Activated naive CD8-positive, alpha-beta T cell (primary cell): ENCODE data around the gene MUCL1.

ENCODE experiments used
- H3K27ac Mint-ChIP-seq: one replicate; pipeline ENCODE4 v1.8.0; 2021; ENCODE audit warnings: mixed read lengths
- H3K27me3 Mint-ChIP-seq: one replicate; pipeline ENCODE4 v1.8.0; 2021; ENCODE audit warnings: mixed read lengths
- H3K36me3 Mint-ChIP-seq: one replicate; pipeline ENCODE4 v1.8.0; 2021; ENCODE audit warnings: mixed read lengths
- H3K4me1 Mint-ChIP-seq: one replicate; pipeline ENCODE4 v1.8.0; 2021; ENCODE audit warnings: low read depth, mixed read lengths
- H3K4me3 Mint-ChIP-seq: one replicate; pipeline ENCODE4 v1.8.0; 2021; ENCODE audit warnings: mild to moderate bottlenecking, mixed read lengths
- H3K9me3 Mint-ChIP-seq: one replicate; pipeline ENCODE4 v1.8.0; 2021; ENCODE audit warnings: low read depth, mixed read lengths

MUCL1 gene

GRCh38 chr12:54853933-54854538 is at the start of gene MUCL1:
Gene MUCL1, plus strand, starts transcription at chr12:54854516. Its CDS starts 67 bp downstream, at chr12:54854583.
- Mint-ChIP-seq H3K9me3 (no peaks in the 10 kb centered on the region), H3K4me1 (peaks cover 21% of the 10 kb centered on the region), H3K36me3 (no peaks in the 10 kb centered on the region), H3K27me3 (no peaks in the 10 kb centered on the region), H3K4me3 (no peak within 1 kb of the TSS), H3K27ac (peak within 1 kb of the TSS; percentile 36)

GRCh38 chr12:54821676-54822075 is 32.6 kb upstream of the MUCL1 start:
- peaks cover 14% of the 10 kb centered on the region for H3K36me3 Mint-ChIP-seq
- H3K4me1 Mint-ChIP-seq: no peaks in the 10 kb centered on the region
- H3K27ac Mint-ChIP-seq: no peak overlapping the region
- no peak overlapping the region for H3K4me3 Mint-ChIP-seq
- H3K27me3 Mint-ChIP-seq: no peaks in the 10 kb centered on the region
- H3K9me3 Mint-ChIP-seq: peaks cover 7% of the 10 kb centered on the region

- Mint-ChIP-seq H3K4me3 (no peak overlapping the region), H3K27me3 (no peaks in the 10 kb centered on the region), H3K27ac (no peak overlapping the region), H3K36me3 (peaks cover 14% of the 10 kb centered on the region), H3K4me1 (no peaks in the 10 kb centered on the region), H3K9me3 (peaks cover 7% of the 10 kb centered on the region)
Measured at GRCh38 chr12:54824402-54824801, 29.9 kb upstream of the MUCL1 start.

GRCh38 chr12:54829511-54829910 is 24.8 kb upstream of the MUCL1 start:
- H3K4me3 Mint-ChIP-seq: no peak overlapping the region

GRCh38 chr12:54830199-54830598 is 24.1 kb upstream of the MUCL1 start:
- Mint-ChIP-seq H3K9me3 (no peaks in the 10 kb centered on the region), H3K27ac (no peak overlapping the region), H3K4me3 (no peak overlapping the region), H3K27me3 (no peaks in the 10 kb centered on the region), H3K36me3 (no peaks in the 10 kb centered on the region), H3K4me1 (no peaks in the 10 kb centered on the region)

More at GRCh38 chr12:54829511-54829910, 24.8 kb upstream of the MUCL1 start:
- H3K27ac Mint-ChIP-seq: no peak overlapping the region
- no peaks in the 10 kb centered on the region for H3K36me3 Mint-ChIP-seq
- no peaks in the 10 kb centered on the region for H3K27me3 Mint-ChIP-seq
- H3K9me3 Mint-ChIP-seq: no peaks in the 10 kb centered on the region
- H3K4me1 Mint-ChIP-seq: no peaks in the 10 kb centered on the region

- Mint-ChIP-seq H3K4me1 (no peaks in the 10 kb centered on the region), H3K27me3 (no peaks in the 10 kb centered on the region), H3K36me3 (no peaks in the 10 kb centered on the region), H3K9me3 (no peaks in the 10 kb centered on the region), H3K27ac (no peak overlapping the region), H3K4me3 (no peak overlapping the region)
Measured at GRCh38 chr12:54831631-54832030, 22.7 kb upstream of the MUCL1 start.

GRCh38 chr12:54840244-54840865 is 14.0 kb upstream of the MUCL1 start:
- Mint-ChIP-seq H3K27ac (no peak overlapping the region), H3K36me3 (peaks cover 7% of the 10 kb centered on the region), H3K9me3 (peaks cover 10% of the 10 kb centered on the region), H3K4me1 (peaks cover 2% of the 10 kb centered on the region), H3K4me3 (no peak overlapping the region), H3K27me3 (peaks cover 8% of the 10 kb centered on the region)

- Mint-ChIP-seq H3K27ac (no peak overlapping the region), H3K4me1 (peaks cover 21% of the 10 kb centered on the region), H3K36me3 (peaks cover 4% of the 10 kb centered on the region), H3K27me3 (no peaks in the 10 kb centered on the region), H3K9me3 (no peaks in the 10 kb centered on the region), H3K4me3 (no peak overlapping the region)
Measured at GRCh38 chr12:54857406-54857805, 3.1 kb downstream of the MUCL1 start.

GRCh38 chr12:54858562-54858961 is 4.2 kb downstream of the MUCL1 start:
- Mint-ChIP-seq H3K36me3 (peaks cover 4% of the 10 kb centered on the region), H3K27ac (no peak overlapping the region), H3K9me3 (no peaks in the 10 kb centered on the region), H3K4me3 (no peak overlapping the region), H3K4me1 (peaks cover 20% of the 10 kb centered on the region), H3K27me3 (no peaks in the 10 kb centered on the region)

GRCh38 chr12:54859502-54859901 is 5.2 kb downstream of the MUCL1 start:
- H3K27ac Mint-ChIP-seq: no peak overlapping the region
- no peaks in the 10 kb centered on the region for H3K27me3 Mint-ChIP-seq
- no peaks in the 10 kb centered on the region for H3K9me3 Mint-ChIP-seq
- peaks cover 23% of the 10 kb centered on the region for H3K4me1 Mint-ChIP-seq
- H3K36me3 Mint-ChIP-seq: peaks cover 4% of the 10 kb centered on the region
- no peak overlapping the region for H3K4me3 Mint-ChIP-seq

GRCh38 chr12:54861927-54862326 is 7.6 kb downstream of the MUCL1 start:
- Mint-ChIP-seq H3K4me1 (peaks cover 29% of the 10 kb centered on the region), H3K36me3 (peaks cover 4% of the 10 kb centered on the region), H3K27me3 (no peaks in the 10 kb centered on the region), H3K27ac (no peak overlapping the region), H3K4me3 (no peak overlapping the region), H3K9me3 (no peaks in the 10 kb centered on the region)

GRCh38 chr12:54863948-54864618 is 9.8 kb downstream of the MUCL1 start:
- Mint-ChIP-seq H3K27ac (peak overlapping the region; percentile 52), H3K4me3 (peak overlapping the region; percentile 15), H3K9me3 (no peaks in the 10 kb centered on the region), H3K36me3 (peaks cover 4% of the 10 kb centered on the region), H3K4me1 (peaks cover 25% of the 10 kb centered on the region), H3K27me3 (no peaks in the 10 kb centered on the region)

- H3K27me3 Mint-ChIP-seq: peaks cover under 1% of the 10 kb centered on the region
- no peaks in the 10 kb centered on the region for H3K9me3 Mint-ChIP-seq
- peak overlapping the region; percentile 54 for H3K27ac Mint-ChIP-seq
- H3K36me3 Mint-ChIP-seq: peaks cover 4% of the 10 kb centered on the region
- H3K4me1 Mint-ChIP-seq: peaks cover 25% of the 10 kb centered on the region
- H3K4me3 Mint-ChIP-seq: no peak overlapping the region
Measured at GRCh38 chr12:54865683-54866324, 11.5 kb downstream of the MUCL1 start.

- H3K4me1 Mint-ChIP-seq: peaks cover 20% of the 10 kb centered on the region
- H3K9me3 Mint-ChIP-seq: no peaks in the 10 kb centered on the region
- H3K27me3 Mint-ChIP-seq: peaks cover 1% of the 10 kb centered on the region
- H3K4me3 Mint-ChIP-seq: no peak overlapping the region
- H3K27ac Mint-ChIP-seq: no peak overlapping the region
- no peaks in the 10 kb centered on the region for H3K36me3 Mint-ChIP-seq
Measured at GRCh38 chr12:54868690-54869089, 14.4 kb downstream of the MUCL1 start.

GRCh38 chr12:54870048-54870447 is 15.7 kb downstream of the MUCL1 start:
- Mint-ChIP-seq H3K36me3 (no peaks in the 10 kb centered on the region), H3K4me3 (no peak overlapping the region), H3K27ac (no peak overlapping the region), H3K4me1 (peaks cover 8% of the 10 kb centered on the region), H3K9me3 (no peaks in the 10 kb centered on the region), H3K27me3 (peaks cover 1% of the 10 kb centered on the region)
